GM21717 (cell line): ENCODE data around the gene MAPK14.
"Not testable (repeated sequence)": the region's sequence is repeated elsewhere in the genome, so short reads cannot be mapped to it uniquely, and the experiment has no call there.

Source experiments
- ATAC-seq: cut with Tn5 transposase; IDR thresholded peaks from one replicate; pipeline ENCODE4 v1.9.1; 2021; ENCODE audit warnings: mild to moderate bottlenecking, moderate library complexity; ENCODE audit not compliant: unreplicated experiment

MAPK14 gene

GRCh38 chr6:36027501-36028087 is at the start of gene MAPK14:
Gene MAPK14, plus strand, starts transcription at chr6:36027808. Its CDS starts 350 bp downstream, at chr6:36028158.
- ATAC-seq: peak; percentile 82

DNA sequence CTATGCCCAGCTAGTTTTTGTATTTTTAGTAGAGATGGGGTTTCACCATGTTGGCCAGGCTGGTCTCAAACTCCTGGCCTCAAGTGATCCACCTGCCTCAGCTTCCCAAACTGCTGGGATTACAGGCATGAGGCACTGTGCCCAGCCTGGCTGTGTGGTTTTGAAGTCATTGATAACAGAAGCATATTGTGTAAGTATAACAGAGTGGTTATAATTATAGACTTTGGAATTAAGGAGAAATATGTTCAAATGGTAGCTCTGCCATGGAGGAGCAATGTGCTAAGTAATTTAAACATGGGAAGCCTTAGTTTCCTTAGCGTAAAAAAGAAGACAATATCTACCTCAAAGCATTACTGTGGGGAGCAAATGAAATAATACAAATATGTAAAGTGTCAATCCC is 47.5 kb upstream of the MAPK14 start:
- ATAC-seq: not testable (repeated sequence)

- no peak for ATAC-seq
Measured at GRCh38 chr6:35980991-35981645, 46.5 kb upstream of the MAPK14 start.

GRCh38 chr6:35984701-35985100 is 42.9 kb upstream of the MAPK14 start:
- no peak for ATAC-seq

DNA sequence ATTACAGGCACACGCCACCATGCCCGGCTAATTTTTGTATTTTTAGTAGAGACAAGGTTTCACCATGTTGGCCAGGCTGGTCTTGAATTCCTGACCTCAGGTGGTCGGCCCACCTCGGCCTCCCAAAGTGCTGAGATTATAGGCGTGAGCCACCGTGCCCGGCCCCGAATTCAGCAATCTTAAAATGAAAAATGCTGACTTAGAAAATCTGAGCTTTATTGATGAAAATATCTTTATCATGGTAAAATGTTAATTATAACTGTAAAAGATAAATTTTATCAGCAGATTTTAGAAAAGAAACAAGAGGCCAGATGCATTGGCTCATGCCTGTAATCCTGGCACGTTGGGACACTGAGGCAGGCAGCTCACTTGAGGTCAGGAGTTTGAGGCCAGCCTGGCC is 39.6 kb upstream of the MAPK14 start:
- ATAC-seq: not testable (repeated sequence)

GRCh38 chr6:35993150-35993549 is 34.5 kb upstream of the MAPK14 start:
- ATAC-seq: no peak

- ATAC-seq: no peak
Measured at GRCh38 chr6:36000451-36000850, 27.2 kb upstream of the MAPK14 start.

GRCh38 chr6:36015666-36016065 is 11.9 kb upstream of the MAPK14 start:
- no peak for ATAC-seq

- ATAC-seq: no peak
Measured at GRCh38 chr6:36018339-36018738, 9.3 kb upstream of the MAPK14 start.

- ATAC-seq: no peak
Measured at GRCh38 chr6:36019167-36019566, 8.4 kb upstream of the MAPK14 start.

DNA sequence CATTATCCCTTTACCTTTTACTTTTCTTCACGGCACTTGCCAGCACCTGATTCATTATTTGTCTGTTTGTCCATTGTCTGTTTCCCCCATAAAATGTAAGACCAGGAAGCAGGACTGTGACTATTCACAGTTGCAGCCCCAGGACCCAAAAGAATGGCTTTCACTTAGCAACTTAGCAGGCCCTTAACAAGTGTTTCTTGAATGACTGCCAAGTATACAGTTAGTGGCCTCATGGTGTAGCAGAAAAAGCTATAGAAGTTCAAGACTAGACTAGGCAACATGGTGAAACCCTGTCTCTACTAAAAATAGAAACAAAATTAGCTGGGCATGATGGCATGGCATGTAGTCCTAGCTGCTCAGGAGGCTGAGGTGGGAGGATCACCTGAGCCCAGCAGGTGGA is 7.5 kb upstream of the MAPK14 start:
- no peak for ATAC-seq

DNA sequence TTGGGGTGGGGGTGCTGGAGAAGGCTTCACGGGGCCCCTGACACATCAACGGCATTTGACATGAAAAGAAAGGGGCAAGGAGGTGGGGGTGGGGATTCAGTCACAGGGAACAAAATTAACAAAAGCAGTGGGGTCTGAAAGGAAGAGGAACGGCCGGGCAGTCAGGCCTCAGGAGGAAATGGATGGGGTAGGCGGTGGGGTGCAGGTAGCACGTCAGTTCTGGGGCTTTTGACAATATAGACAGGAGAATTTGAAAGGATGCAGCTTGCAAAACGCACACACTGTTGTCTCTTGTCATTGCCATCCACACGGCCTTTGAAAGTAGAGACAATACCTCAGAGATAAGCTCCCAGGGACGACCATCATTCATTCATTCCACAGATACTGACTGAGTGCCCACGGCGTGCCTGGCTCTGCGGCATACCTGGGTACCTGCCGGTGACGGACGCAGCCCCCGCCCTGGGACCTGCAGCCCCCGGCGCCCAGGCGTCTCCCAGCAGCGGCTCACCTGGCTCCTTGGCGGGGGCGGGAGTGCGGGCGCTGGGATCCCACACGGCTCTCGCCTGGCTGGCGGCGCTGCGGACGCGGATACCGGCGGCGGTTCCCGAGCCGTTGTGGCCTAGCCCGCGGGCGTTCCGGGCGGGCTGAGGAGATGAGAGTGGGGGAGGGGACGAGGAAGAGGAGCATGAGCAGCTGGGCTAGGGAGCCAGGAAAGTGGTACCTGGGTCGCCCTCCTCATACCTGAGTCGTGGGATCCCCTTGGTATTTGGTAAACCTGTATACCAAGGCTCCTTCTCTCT is 3.4 kb upstream of the MAPK14 start, which contains the start of gene SLC26A8:
Gene SLC26A8 (minus strand): TSS at position 646 of the 800 bp plus-strand sequence. CDS start 4,934 bp downstream, outside the sequence.
- ATAC-seq: no peak

DNA sequence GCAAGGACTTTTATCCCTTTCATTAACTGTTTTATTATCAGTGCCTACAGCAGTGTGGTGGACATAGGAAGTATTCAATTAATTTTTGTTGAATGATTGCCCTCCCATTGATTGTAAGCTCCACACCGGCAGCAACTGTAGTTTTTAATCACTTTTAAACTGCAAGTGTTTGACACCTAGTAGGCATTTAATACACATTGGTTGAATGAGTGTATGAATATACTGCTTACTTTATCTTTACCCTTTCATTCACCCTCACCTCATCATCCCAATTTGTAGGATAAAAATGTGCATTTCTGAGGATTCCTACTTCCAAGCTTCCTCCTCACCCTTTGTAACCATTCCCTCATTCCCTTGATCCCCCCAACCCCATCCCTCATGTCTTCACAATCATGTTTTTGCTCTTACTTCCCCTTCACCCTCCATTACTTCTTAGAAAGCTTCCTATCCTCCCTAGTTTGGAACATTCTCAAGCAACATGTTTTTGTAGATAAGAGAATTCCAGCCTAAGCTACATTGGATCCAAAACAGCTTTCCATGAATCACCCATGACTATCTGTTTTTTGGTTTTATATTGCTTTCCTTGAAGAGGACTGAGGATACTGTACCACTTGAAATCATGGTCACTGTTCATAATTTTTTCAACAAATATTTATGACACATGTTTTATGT is 2.2 kb upstream of the MAPK14 start:
- no peak for ATAC-seq

- no peak for ATAC-seq
Measured at GRCh38 chr6:36025932-36026327, 1.7 kb upstream of the MAPK14 start.

DNA sequence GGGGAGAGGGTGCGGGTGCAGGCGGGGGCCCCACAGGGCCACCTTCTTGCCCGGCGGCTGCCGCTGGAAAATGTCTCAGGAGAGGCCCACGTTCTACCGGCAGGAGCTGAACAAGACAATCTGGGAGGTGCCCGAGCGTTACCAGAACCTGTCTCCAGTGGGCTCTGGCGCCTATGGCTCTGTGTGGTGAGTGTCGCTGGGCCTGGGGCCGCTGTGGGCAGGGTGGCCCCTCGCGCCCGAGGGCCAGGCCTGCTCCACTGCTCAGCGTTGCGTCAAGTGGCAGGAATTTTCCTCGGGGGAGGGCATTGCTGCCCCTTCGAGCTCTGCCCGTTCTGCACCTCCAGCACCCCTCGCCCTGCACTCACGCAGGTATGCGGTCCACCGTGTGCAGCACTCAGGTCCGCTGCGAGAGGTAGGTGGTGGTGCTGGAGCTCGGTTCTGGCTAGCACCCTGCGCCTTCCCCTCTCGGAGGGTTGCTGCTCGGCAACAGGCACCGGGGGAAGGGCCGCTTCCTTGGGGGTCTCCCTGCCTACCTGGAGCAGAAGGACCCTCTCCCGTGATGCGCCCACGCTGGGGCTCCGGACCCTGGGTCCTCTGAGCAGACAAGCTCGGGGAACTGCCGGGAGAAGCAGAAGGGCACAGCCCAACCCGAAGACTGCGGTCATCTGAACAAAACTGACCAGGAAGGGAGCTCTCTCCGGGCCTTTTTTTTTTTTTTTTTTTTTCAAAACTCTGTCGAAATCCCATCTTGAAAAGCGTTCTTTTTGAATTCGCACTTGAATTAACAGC is 674 bp downstream of the MAPK14 start:
- peak; percentile 30 for ATAC-seq

- ATAC-seq: no peak
Measured at GRCh38 chr6:36028877-36029324, 1.3 kb downstream of the MAPK14 start.

- no peak for ATAC-seq
Measured at GRCh38 chr6:36029464-36029863, 1.9 kb downstream of the MAPK14 start.

DNA sequence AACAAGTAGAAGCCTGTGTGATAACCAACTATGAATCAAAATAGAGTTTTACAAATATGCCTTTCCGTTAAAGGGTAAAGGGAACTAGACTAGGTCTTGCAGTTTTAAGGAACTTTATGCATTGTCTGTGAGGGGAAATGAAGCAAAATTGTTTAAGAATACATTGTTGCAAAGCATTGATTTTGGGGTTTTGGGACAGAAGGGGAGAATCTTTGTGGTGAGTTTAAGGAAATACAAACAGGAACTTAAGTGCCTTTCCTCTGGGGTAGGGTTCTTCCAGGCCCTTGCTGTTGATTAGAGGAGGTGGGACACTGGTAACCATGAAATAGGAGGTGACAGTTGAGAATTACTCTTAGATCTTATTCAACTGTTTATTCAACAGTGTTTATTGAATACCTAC is 4.7 kb downstream of the MAPK14 start:
- no peak for ATAC-seq

- ATAC-seq: not testable (repeated sequence)
Measured at GRCh38 chr6:36033144-36033543, 5.5 kb downstream of the MAPK14 start.

GRCh38 chr6:36033935-36034334 is 6.3 kb downstream of the MAPK14 start:
- no peak for ATAC-seq
